Activated CD8-positive, alpha-beta memory T cell treated with anti-CD3 and anti-CD28 coated beads, Interleukin-2, amount 50 U/mL, for 24 hours (primary cell): Measurements from ENCODE around the gene PNMA6E.

ENCODE experiments used
- DNase-seq: peaks from one replicate; pipeline ENCODE4 v3.0.0-alpha.2; 2020; ENCODE audit errors: extremely low read depth

Gene PNMA6E

DNA sequence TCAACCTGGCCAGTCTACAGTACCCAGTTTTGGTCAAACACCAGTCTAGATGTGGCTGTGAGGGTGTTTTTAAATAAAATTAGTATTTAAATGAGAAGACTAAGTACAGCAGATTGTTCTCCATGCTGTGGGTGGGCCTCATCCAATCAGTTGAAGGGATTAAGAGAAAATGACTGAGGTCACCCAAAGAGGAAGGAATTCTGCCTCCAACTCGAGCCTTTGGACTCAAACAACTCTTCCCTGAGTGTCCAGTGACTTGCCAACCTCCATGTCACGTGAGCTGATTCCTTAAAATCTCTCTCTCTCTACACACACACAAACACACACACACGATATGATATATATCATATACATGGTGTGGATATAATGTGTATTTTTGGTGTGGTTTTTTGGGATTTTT lies 34.7 kb upstream of the PNMA6E start:
- DNase-seq, result no peak

- no peak for DNase-seq
Observed at GRCh38 chrX:153434801-153435200, 33.7 kb upstream of the PNMA6E start.

- no peak for DNase-seq
Observed at GRCh38 chrX:153433781-153434285, 32.7 kb upstream of the PNMA6E start.

DNA sequence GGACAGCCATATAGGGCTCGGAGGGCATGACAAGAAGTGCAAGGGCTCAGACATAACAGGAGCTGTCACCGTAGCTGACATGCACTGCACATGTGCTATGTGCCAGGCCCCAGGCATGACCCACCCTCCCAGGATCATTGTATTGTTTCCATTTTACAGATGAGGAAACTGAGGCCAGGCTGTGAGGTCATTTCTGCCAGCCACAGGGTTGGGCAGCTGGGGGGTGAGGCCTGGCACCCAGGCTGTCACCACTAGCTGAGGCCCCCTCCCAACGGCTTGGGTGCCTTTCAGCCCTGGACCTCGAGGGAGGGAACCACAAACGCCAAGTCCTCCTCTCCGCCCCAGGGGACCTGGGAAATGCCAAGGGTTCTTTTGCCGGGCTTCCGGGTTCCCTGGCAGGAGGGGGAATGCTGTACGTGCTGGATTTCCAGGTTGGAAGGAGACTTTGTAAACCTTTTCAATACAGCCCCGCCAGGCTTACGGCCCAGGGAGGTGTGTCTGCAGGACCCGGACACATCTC lies 32.1 kb upstream of the PNMA6E start:
- DNase-seq, result no peak

DNA sequence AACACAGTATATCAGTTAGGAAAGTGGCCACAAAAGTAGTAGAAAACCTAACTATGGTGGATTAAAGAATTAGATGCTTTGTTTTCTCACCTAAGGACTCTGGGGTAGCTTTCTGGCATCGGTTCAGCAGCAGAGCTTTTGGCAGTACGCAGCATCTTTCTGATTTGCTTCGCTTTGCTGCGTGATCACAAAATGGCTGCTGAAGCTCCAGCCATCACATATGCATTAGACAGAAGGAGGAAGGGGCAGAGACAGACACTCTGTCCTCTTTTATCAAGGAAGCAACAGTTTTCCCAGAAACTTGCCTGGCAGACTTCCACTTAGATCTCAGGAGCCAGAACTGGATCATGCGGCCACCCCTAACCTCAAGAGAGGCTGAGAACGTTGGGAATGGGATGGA lies 29.6 kb upstream of the PNMA6E start:
- DNase-seq, result no peak

- no peak for DNase-seq
Observed at GRCh38 chrX:153426204-153426603, 25.1 kb upstream of the PNMA6E start.

DNA sequence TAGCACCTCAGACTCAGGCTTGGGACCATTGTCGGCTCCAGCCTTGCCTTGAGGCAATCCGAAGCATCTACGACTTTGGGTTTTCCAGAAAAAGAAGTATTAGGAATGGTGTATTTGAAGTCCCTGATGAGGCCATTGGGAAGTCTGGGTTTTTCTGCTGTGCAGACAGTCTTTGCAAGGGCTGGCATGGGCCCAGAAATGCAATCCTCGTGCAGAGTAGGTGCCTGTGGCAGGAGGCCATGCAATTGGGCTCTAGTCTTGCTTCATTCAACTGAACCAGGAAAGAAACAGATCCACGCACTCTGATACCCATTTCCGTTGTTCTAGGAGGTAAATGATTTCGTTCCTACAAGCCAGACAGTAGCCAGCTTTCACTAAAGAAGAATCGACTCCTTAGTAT lies 22.5 kb upstream of the PNMA6E start:
- DNase-seq, result no peak

- DNase-seq, result no peak
Observed at GRCh38 chrX:153421856-153422255, 20.7 kb upstream of the PNMA6E start.

GRCh38 chrX:153420851-153421599 lies 19.9 kb upstream of the PNMA6E start:
- no peak for DNase-seq

DNA sequence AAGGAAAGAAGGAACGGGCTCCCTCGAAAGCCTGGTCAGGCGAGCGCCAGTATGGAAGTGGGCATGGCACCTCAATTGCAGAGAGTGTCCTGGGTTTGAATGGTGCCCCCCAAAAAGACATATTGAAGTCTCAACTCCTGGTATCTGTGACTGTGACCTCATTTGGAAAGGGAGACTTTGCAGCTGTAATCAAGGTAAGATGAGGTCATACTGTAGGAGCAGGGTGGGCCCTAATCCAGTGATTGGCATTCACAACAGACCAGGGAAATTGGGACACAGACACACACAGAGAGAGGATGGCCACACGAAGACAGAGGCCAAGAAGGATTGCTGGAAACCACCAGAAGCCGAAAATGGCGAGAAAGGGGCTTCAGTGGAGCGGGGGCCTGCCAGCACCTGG lies 16.5 kb upstream of the PNMA6E start:
- DNase-seq, result no peak

DNA sequence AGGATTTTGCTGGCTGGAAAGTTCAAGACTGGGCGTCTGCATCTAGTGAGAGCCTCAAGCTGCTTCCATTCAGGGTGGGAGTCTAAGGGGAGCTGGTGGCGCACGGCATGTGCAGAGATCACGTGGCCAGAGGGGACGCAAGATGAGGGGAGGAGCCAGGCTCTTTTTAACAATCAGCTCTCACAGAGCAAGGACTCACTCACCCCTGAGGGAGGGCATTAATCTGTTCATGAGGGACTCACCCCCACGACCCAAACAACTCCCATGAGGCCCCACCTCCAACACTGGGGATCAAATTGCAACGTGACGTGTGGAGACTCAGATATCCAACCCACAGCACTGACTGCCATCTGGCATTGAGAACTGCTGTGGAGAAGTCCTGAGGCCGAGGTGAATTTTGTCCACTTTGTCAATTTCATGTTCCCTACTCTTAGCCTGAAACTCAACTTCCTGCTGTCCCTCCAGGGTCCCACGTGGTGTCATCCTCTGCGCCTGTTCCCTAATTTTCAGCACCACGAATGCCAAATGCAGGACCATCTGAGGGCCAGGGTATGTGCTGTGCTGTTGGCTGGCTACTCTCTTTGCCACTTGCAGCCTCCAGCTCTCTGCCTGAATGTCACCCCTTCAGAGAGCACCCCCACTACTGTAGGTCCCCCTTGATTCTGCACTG lies 15.8 kb upstream of the PNMA6E start:
- no peak for DNase-seq

GRCh38 chrX:153414856-153415510 lies 13.8 kb upstream of the PNMA6E start:
- no peak for DNase-seq

DNA sequence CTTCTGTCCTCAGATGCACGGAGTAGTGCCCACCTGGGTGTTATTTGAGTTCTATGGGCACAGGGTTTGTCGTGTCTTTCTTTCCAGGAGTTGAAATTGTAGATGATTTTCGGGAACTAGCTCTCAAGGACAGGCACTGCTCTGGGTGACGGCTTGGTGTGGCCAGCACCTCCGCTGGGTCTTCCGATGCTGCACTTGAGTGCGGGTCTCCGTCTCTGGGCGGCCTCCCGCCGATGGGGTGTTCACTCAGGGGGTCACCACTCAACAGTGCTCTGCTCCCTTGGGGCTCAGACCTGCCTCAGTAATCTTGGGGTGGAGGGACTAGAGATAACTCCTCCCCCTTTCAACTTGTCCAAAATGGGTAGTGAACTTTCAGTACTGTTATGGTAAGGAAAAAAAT lies 12.6 kb upstream of the PNMA6E start:
- DNase-seq, result no peak

- DNase-seq, result no peak
Observed at GRCh38 chrX:153412746-153413720, 11.9 kb upstream of the PNMA6E start.

DNA sequence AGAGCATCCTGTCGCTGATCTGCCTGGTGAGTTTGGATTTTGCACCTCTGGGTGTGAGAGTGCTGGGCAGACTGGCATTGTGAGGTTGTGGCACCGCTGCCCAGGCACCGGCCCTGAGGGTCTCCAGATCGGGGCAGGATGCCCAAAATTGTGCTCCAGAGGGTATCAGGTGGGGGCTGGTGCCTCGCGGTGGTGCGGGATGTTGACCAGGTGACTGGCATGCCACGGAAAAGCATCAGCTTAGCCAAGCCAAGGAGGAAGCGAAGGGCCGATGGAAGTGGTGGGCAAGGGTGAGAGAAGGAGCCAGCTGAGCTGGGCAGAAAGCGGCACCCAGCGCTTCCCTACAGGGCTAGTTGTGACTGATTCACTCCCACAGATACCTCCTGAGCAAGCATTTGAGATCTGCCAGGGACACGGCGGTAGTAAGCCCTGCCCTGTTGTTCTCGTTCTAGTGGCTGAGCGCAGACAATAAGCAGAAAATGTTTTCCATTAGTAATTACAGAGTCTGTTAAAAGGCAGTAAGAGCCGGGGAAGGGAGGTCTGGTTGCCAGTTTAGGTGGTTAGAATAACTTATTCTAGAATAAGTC lies 10.9 kb upstream of the PNMA6E start:
- DNase-seq, result no peak

DNA sequence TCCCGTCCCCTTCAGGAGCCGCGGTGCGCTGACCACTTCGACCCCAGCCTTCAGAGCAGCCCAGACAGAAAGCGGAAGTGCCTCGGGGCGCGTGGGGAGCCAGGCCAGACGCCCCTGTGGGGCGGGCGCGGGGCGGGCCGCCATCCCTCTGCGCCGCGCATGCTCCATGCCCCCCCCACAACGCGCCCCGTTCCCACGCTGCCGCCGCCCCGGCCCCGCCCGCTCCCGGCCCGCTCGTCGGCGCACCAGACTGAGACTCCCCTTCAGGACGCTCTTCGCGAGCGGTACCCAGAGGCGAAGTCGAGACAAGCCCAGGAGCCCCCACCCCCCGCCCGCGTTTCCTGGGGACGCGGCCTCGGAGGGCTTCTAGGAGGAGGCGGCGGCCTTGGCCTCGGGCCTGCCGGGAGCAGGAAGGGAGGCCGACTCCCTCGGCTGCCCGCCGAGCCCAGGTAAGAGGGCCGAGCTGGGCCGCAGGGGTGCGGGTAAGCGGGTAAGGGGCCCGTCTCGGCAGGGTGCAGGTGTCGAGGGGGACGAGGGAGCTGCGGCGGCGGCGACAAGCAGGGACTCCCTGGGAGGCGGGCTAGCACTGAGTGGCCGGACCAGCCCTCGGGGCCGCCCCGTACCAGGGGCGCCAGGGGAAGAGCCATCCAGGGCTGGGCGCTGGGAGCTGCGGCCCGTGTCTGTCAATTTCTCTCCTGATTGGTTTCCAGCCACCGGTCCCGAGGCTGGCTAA lies 10.3 kb upstream of the PNMA6E start, which contains the start of gene ZFP92:
TSS of gene ZFP92 (plus strand) at position 218 of the 733 bp plus-strand sequence. CDS start 6,851 bp downstream, outside the sequence.
- no peak for DNase-seq

- DNase-seq, result no peak
Observed at GRCh38 chrX:153410888-153411254, 9.7 kb upstream of the PNMA6E start.

- no peak for DNase-seq
Observed at GRCh38 chrX:153410373-153410772, 9.2 kb upstream of the PNMA6E start.

- no peak for DNase-seq
Observed at GRCh38 chrX:153409414-153410101, 8.4 kb upstream of the PNMA6E start.
